GM23338 (cell line): ENCODE results near the gene DEFB131B. TPM values are rescaled to one million over a fixed set of nuclear protein-coding genes. Genes with fewer than 3 reads are reported as not detected.
"Not testable (repeated sequence)": the region's sequence is repeated elsewhere in the genome, so short reads cannot be mapped to it uniquely, and the experiment has no call there.

Experiments
- ATAC-seq: fragments of 200-7000 bp; cut with Tn5 transposase; 3 replicates; pipeline ENCODE4 v1.9.1; 2020
- DNase-seq: peaks from one replicate; pipeline ENCODE4 v3.0.0-alpha.2; 2015; ENCODE audit warnings: low spot score
- H2AFZ ChIP-seq: fragments of 200-600 bp; sonication (generic); 2 replicates; pipeline ENCODE4 v1.8.0; 2016; ENCODE audit warnings: antibody characterized with exemption, mild to moderate bottlenecking, moderate library complexity
- H3F3A ChIP-seq: fragments of 200-600 bp; sonication (generic); replicated peaks from 2 replicates; pipeline ENCODE4 v1.8.0; 2017; ENCODE audit warnings: antibody characterized with exemption, mixed run types, low read depth
- H3K27ac ChIP-seq: fragments of 200-600 bp; sonication (generic); 2 replicates; pipeline ENCODE4 v1.6.1; 2016; ENCODE audit warnings: low read depth
- H3K27me3 ChIP-seq: fragments of 200-600 bp; sonication (generic); 2 replicates; pipeline ENCODE4 v1.8.0; 2016; ENCODE audit warnings: mild to moderate bottlenecking, mixed run types, moderate library complexity; ENCODE audit not compliant: insufficient read depth
- H3K36me3 ChIP-seq: fragments of 200-600 bp; sonication (generic); 2 replicates; pipeline ENCODE4 v1.8.0; 2016; ENCODE audit warnings: mild to moderate bottlenecking; ENCODE audit not compliant: insufficient read depth
- H3K4me1 ChIP-seq: fragments of 200-600 bp; sonication (generic); 2 replicates; pipeline ENCODE4 v1.8.0; 2016; ENCODE audit warnings: mild to moderate bottlenecking, moderate library complexity; ENCODE audit not compliant: insufficient read depth
- H3K4me2 ChIP-seq: fragments of 200-600 bp; sonication (generic); 2 replicates; pipeline ENCODE4 v1.7.1; 2017; ENCODE audit warnings: mixed run types
- H3K4me3 ChIP-seq: fragments of 200-600 bp; sonication (generic); 2 replicates; pipeline ENCODE4 v1.6.1; 2016; ENCODE audit warnings: mixed run types
- H3K79me2 ChIP-seq: fragments of 200-600 bp; sonication (generic); replicated peaks from 2 replicates; pipeline ENCODE4 v1.8.0; 2017; ENCODE audit warnings: mild to moderate bottlenecking; ENCODE audit not compliant: insufficient read depth
- H3K9me2 ChIP-seq: fragments of 200-600 bp; sonication (generic); 2 replicates; pipeline ENCODE4 v1.8.0; 2017; ENCODE audit not compliant: insufficient read depth
- H4K20me1 ChIP-seq: fragments of 200-600 bp; sonication (generic); replicated peaks from 2 replicates; pipeline ENCODE4 v1.8.0; 2017; ENCODE audit warnings: mild to moderate bottlenecking; ENCODE audit not compliant: insufficient read depth
- H3K27ac Mint-ChIP-seq: 2 replicates; pipeline ENCODE4 v1.8.0; 2020; ENCODE audit warnings: inconsistent platforms, mild to moderate bottlenecking, moderate library complexity, mixed read lengths
- H3K27me3 Mint-ChIP-seq: 3 replicates; pipeline ENCODE4 v1.8.0; 2022; ENCODE audit warnings: low read depth, mild to moderate bottlenecking, moderate library complexity, mixed read lengths, inconsistent platforms; ENCODE audit not compliant: insufficient read depth, poor library complexity
- H3K36me3 Mint-ChIP-seq: 3 replicates; pipeline ENCODE4 v1.8.0; 2021; ENCODE audit warnings: low read depth, mild to moderate bottlenecking, inconsistent platforms, moderate library complexity, mixed read lengths
- H3K4me1 Mint-ChIP-seq: 3 replicates; pipeline ENCODE4 v1.8.0; 2020; ENCODE audit warnings: mild to moderate bottlenecking, inconsistent platforms, mixed read lengths
- H3K4me3 Mint-ChIP-seq: 3 replicates; pipeline ENCODE4 v1.8.0; 2021; ENCODE audit warnings: moderate library complexity, mild to moderate bottlenecking, inconsistent platforms, mixed read lengths
- H3K9me3 Mint-ChIP-seq: 3 replicates; pipeline ENCODE4 v1.8.0; 2020; ENCODE audit warnings: moderate library complexity, mild to moderate bottlenecking, inconsistent platforms, mixed read lengths
- CTCF ChIP-seq, 2 experiments: fragments of 200-600 bp in 1 of 2; sonication (generic) in 1 of 2; conservative IDR thresholded peaks; 2 replicates each; pipeline versions ENCODE4 v1.5.1 to v1.6.1; 2016 to 2017; ENCODE audit warnings: antibody characterized with exemption in 2 of 2, low read depth in 2 of 2, mild to moderate bottlenecking in 2 of 2, moderate library complexity in 1 of 2
- polyA plus RNA-seq: library from polyadenylated mRNA; unstranded; fragments of >200 nt; fragmentation: Nextera tagmentation; extraction: Ambion mirVana; gene quantifications from 2 replicates; pipeline ENCODE4 v1.2.1, GENCODE V29; 2016
- total RNA-seq: library from RNA; depleted of rRNA; stranded (reverse); fragments of >200 nt; shearing (Covaris generic); gene quantifications from 2 replicates; pipeline ENCODE4 v1.2.3, GENCODE V29; 2014

DEFB131B gene
- total and polyA plus RNA-seq, 2 experiments from 2014 or later = not detected

- H3K4me1 ChIP-seq, ATAC-seq, H3K4me3 Mint-ChIP-seq, H3F3A ChIP-seq, H3K36me3 ChIP-seq, H3K27ac ChIP-seq, H3K9me3 Mint-ChIP-seq, H3K9me2 ChIP-seq, H3K4me2 ChIP-seq, H4K20me1 ChIP-seq, H3K4me3 ChIP-seq, DNase-seq, H3K79me2 ChIP-seq, H3K36me3 Mint-ChIP-seq, H3K27me3 Mint-ChIP-seq, H2AFZ ChIP-seq, H3K27ac Mint-ChIP-seq, H3K27me3 ChIP-seq: not testable (repeated sequence)
- peaks cover 15% of the 10 kb centered on the region; the same call in 2 of the 3 replicates for H3K4me1 Mint-ChIP-seq
Observed at GRCh38 chr11:71885806-71886205, 7.6 kb downstream of the DEFB131B start.

- H3K4me3 Mint-ChIP-seq, H3K27me3 ChIP-seq, H2AFZ ChIP-seq, H3K4me1 ChIP-seq, H3K4me2 ChIP-seq, H3K36me3 ChIP-seq, H4K20me1 ChIP-seq, H3K27me3 Mint-ChIP-seq, H3K4me3 ChIP-seq, H3F3A ChIP-seq, H3K79me2 ChIP-seq, H3K27ac ChIP-seq, H3K9me3 Mint-ChIP-seq, H3K9me2 ChIP-seq, ATAC-seq, H3K27ac Mint-ChIP-seq, H3K36me3 Mint-ChIP-seq: not testable (repeated sequence)
- peaks cover 15% of the 10 kb centered on the region; the same call in 2 of the 3 replicates for H3K4me1 Mint-ChIP-seq
- DNase-seq = peak; percentile 46
Observed at GRCh38 chr11:71888335-71889010, 10.2 kb downstream of the DEFB131B start.

- not testable (repeated sequence) for H3F3A ChIP-seq, H3K27me3 Mint-ChIP-seq, H3K79me2 ChIP-seq, H3K9me2 ChIP-seq, H3K4me3 ChIP-seq, H3K9me3 Mint-ChIP-seq, H3K4me1 ChIP-seq, H3K36me3 Mint-ChIP-seq, H3K4me2 ChIP-seq, H3K27me3 ChIP-seq, H3K36me3 ChIP-seq, H3K4me3 Mint-ChIP-seq, H3K27ac Mint-ChIP-seq, ATAC-seq, H4K20me1 ChIP-seq, H3K27ac ChIP-seq, H2AFZ ChIP-seq
- H3K4me1 Mint-ChIP-seq = peaks cover 15% of the 10 kb centered on the region; the same call in 2 of the 3 replicates
- peak; percentile 6 for DNase-seq
- 0 out of 4 replicates have a peak, but pooled peaks of 1 of the 2 experiments have one; percentile 4 for TF ChIP-seq CTCF (conservative IDR thresholded peaks at IDR 0.05; ENCODE audit: low read depth in 2 of 2)
Observed at GRCh38 chr11:71889181-71889872, 11.1 kb downstream of the DEFB131B start.
